Measurements from ENCODE around the gene NOX5.
"Not testable (repeated sequence)": the region's sequence is repeated elsewhere in the genome, so short reads cannot be mapped to it uniquely, and the experiment has no call there.

The NOX5 gene, protein sequence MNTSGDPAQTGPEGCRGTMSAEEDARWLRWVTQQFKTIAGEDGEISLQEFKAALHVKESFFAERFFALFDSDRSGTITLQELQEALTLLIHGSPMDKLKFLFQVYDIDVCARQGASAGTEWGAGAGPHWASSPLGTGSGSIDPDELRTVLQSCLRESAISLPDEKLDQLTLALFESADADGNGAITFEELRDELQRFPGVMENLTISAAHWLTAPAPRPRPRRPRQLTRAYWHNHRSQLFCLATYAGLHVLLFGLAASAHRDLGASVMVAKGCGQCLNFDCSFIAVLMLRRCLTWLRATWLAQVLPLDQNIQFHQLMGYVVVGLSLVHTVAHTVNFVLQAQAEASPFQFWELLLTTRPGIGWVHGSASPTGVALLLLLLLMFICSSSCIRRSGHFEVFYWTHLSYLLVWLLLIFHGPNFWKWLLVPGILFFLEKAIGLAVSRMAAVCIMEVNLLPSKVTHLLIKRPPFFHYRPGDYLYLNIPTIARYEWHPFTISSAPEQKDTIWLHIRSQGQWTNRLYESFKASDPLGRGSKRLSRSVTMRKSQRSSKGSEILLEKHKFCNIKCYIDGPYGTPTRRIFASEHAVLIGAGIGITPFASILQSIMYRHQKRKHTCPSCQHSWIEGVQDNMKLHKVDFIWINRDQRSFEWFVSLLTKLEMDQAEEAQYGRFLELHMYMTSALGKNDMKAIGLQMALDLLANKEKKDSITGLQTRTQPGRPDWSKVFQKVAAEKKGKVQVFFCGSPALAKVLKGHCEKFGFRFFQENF

GRCh38 chr15:69014454-69014853, at the start of gene NOX5:
Gene NOX5, plus strand, starts transcription at chr15:69014695. Its CDS starts 41 bp downstream, at chr15:69014736.
- DNase-seq (ENCODE audit: low read depth in 2 of 2) = peak; percentile 58 to 61

- DNase-seq (ENCODE audit: low read depth in 2 of 2) = no peak
Measured at GRCh38 chr15:68966996-68967395, 47.5 kb upstream of the NOX5 start.

GRCh38 chr15:68967948-68968347, 46.5 kb upstream of the NOX5 start:
- DNase-seq (ENCODE audit: low read depth in 2 of 2) = no peak

DNA sequence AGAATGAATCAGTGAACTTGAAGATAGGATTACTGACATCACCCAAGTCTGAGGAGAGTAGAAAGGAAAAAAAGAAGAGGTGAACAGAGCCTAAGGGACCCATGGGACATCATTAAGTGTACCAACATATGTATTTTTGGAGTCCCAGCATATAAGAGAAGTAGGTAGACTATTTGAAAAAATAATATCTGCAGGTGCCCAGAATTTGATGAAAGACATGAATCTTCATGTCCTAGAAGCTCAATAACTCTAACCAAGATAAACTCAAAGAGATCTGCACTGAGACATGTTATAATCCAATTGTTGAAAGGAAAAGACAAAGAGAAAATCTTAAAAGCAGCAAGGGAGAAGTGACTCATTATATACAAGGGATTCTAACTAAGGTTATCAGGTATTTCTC, 45.2 kb upstream of the NOX5 start:
- no peak for DNase-seq (ENCODE audit: low read depth in 2 of 2)

DNA sequence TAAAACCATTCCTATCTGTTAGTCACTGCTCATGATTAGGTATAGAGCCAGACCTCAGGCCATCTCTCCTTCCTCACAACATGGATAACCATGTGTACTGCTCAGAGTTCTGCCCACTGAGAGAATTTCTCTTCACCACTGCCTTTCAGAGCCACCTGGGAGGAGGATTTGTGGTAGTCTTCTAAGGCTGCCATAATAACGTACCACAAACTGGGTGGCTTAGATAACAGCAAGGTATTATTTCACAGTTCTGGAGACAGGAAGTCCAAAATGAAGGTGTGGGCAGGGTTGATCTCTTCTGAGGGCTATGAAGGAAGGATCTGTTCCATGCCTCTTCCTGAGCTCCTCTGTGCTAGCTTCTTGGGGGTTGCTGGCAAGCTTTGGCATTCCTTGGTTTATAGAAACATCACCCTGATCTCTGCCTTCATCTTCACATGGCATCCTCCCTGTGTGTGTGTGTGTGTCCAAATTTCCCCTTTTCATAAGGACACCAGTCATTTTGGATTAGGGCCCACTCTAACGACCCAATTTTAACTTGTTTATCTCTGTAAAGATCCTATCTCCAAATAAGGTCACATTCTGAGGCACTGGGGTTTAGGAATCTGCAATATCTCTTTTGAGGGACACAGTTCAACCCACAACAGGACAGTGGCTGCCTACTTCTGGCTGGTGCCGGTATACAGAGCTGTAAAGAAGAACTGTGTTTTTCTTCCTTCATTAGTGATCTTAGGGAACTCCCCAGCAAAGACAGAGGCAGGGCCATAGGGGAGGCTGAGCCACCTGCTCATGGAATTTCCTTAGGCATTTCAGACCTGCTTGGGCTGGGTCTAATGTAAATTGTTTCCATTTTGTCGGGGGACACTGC, 42.1 kb upstream of the NOX5 start:
- no peak for DNase-seq (ENCODE audit: low read depth in 2 of 2)

- DNase-seq (ENCODE audit: low read depth in 2 of 2) = not testable (repeated sequence)
Measured at GRCh38 chr15:68975651-68976160, 38.8 kb upstream of the NOX5 start.

- DNase-seq (ENCODE audit: low read depth in 2 of 2) = not testable (repeated sequence)
Measured at GRCh38 chr15:68977426-68977825, 37.1 kb upstream of the NOX5 start.

DNA sequence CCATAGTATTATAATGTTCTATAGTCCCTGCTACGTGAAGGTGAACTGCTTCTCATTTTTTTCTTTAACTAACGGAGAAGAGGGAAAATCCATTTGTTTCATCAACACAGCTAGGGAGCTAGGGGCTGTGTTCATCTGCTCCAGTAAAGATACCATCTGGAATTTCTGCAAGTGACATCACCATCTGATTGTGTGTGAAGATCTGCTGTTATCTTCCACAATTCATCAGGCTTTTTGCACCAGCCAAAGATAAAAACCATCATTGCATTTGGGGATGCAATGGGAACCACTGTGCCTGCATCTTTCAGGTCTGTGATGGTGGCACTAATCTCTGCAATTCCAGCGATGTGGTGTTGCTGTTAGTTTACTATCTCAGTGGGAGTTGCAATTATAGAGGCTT, 35.5 kb upstream of the NOX5 start:
- no peak for DNase-seq (ENCODE audit: low read depth in 2 of 2)

DNA sequence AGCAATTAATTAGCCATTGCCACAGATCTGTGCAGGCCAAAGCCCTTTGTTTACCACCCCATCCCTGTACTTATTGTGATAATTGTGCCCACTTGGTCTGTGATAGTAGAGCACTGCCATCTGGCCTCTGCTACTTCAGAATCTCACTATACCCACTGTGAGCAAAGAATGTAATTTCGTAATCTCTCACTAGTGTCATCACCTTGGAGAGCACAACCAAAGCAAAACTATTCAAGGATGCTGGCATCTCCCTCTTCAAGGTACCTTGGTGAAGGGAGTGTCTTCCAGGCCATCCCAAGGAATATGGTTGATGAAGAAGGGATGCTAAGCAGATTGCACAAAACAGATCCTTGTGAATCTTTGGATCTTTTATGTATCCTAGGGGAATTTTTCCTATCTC, 34.7 kb upstream of the NOX5 start:
- no peak for DNase-seq (ENCODE audit: low read depth in 2 of 2)

DNA sequence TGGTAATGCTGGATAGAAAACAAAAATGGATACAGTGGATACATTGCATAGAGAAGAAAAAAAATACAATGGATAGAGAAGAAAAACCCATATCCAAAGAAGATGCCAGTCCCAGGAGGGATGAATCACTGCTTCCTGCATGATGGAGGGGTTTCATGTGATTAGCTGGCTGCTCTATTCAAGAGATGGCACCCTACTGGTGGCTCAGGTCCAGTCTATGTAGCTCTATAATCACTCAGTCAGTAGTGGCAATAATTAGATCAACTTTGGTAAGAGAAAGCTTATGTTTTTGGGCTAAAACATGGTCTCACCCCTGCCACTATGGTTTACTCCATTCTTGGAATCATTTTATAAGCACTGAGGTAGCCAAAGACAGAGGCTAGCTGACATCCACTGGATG, 33.7 kb upstream of the NOX5 start:
- no peak for DNase-seq (ENCODE audit: low read depth in 2 of 2)

GRCh38 chr15:68981941-68982340, 32.6 kb upstream of the NOX5 start:
- DNase-seq (ENCODE audit: low read depth in 2 of 2) = no peak

- no peak for DNase-seq (ENCODE audit: low read depth in 2 of 2)
Measured at GRCh38 chr15:68982976-68983563, 31.4 kb upstream of the NOX5 start.

GRCh38 chr15:68983961-68984481, 30.5 kb upstream of the NOX5 start:
- DNase-seq (ENCODE audit: low read depth in 2 of 2) = no peak

DNA sequence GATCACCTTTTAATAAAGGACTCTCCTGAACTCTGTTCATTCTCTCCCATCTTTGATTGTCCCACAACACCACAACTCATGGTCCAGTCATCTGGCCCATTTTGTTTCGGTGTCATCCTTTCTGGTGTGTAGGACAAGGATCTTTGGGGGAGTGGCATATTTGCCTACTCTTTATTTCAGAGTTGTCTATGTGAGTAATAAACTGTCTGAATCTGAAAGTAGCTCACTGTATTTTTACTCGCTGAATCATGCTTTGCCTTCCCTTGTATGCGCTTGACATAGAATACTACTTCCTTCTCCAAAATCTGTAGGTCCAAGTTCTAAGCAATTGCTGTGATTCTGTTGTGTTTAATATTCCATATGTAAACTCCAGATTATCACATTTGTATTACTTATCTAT, 29.9 kb upstream of the NOX5 start:
- no peak for DNase-seq (ENCODE audit: low read depth in 2 of 2)

GRCh38 chr15:68985361-68985891, 29.1 kb upstream of the NOX5 start:
- no peak for DNase-seq (ENCODE audit: low read depth in 2 of 2)

DNA sequence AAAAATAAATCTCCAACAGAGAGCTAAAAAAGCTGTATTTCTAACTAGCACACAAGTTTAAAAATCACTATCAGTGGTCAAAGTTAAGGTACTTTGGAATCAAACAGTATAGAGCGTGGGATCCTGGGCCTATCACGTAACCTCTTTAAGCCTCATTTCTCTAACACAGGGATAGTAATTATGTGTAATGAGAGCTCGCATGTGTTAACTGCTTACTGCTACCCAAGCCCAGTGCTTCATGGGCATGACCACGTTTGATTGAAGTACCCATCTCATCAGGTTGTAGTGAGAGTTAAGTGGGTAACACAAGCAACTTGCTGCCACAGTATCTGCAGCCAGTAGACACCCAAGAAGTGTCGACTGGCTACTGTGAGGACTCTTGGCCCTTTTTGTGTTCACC, 28.2 kb upstream of the NOX5 start:
- no peak for DNase-seq (ENCODE audit: low read depth in 2 of 2)

DNA sequence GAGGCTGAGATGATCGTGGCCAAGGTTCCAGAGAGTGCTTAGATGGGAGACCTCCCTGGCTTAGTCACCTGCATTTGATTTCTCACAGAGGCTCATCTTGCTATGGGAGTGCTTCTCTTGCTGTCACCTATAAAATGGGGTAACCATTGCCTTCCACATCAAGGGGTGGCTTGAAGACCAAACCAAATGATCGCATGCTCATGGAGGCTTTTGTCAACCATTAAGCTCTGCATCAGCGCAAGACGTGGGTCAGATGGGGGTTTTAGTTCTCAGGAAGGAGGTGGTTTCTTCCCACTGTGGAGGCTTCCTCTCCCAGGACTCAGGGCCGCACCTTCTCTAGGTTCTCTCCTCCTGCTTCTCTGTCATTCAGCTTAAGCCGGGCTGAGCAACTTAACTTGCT, 27.4 kb upstream of the NOX5 start:
- DNase-seq (ENCODE audit: low read depth in 2 of 2) = no peak

- no peak for DNase-seq (ENCODE audit: low read depth in 2 of 2)
Measured at GRCh38 chr15:68987676-68988075, 26.8 kb upstream of the NOX5 start.

GRCh38 chr15:68989541-68990230, 24.8 kb upstream of the NOX5 start:
- no peak for DNase-seq (ENCODE audit: low read depth in 2 of 2)

GRCh38 chr15:68990231-68990991, 24.1 kb upstream of the NOX5 start:
- no peak for DNase-seq (ENCODE audit: low read depth in 2 of 2)

All from fibroblast of skin of left quadriceps (primary cell).